ENCODE data around the gene SLC6A5.

SLC6A5 gene

GRCh38 chr11:20688761-20689160, 89.4 kb downstream of the SLC6A5 start:
- H3K27ac ChIP-seq (ENCODE audit: extremely low read depth, low read depth, low read length) = no peak overlapping the region
- ChIA-PET CTCF (no interaction called here), POLR2A (no interaction called here)
- no peak overlapping the region for H3K4me3 ChIP-seq (ENCODE audit: low read depth, low read length)
- no peaks in the 10 kb centered on the region for H3K9me3 ChIP-seq (ENCODE audit: control insufficient read depth, insufficient read depth, low read depth, low read length)
- H3K4me1 ChIP-seq (ENCODE audit: control insufficient read depth, insufficient read depth, low read length) = no peaks in the 10 kb centered on the region
- TF ChIP-seq ZNF362 (tag by site-specific recombination; IDR thresholded peaks at IDR 0.05) (no peak), SCRT1 (tag by site-specific recombination; IDR thresholded peaks at IDR 0.05; ENCODE audit: borderline replicate concordance) (no peak), WT1 (tag by site-specific recombination; IDR thresholded peaks at IDR 0.05) (no peak), BCL11A (tag by site-specific recombination; IDR thresholded peaks at IDR 0.05; ENCODE audit: low read depth) (no peak), ZNF654 (tag by site-specific recombination; IDR thresholded peaks at IDR 0.05; ENCODE audit: low read depth) (no peak)
- TF ChIP-seq, protein P1, sequence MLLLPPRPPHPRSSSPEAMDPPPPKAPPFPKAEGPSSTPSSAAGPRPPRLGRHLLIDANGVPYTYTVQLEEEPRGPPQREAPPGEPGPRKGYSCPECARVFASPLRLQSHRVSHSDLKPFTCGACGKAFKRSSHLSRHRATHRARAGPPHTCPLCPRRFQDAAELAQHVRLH (tag by site-specific recombination; IDR thresholded peaks at IDR 0.05) = no peak
- no peaks in the 10 kb centered on the region for H3K36me3 ChIP-seq (ENCODE audit: control insufficient read depth in 2 of 2, insufficient read depth in 1 of 2, low read length in 2 of 2)

GRCh38 chr11:20707876-20708275, 108.5 kb downstream of the SLC6A5 start:
- H3K36me3 ChIP-seq (ENCODE audit: control insufficient read depth in 2 of 2, insufficient read depth in 1 of 2, low read length in 2 of 2) = no peaks in the 10 kb centered on the region
- H3K4me3 ChIP-seq (ENCODE audit: low read depth, low read length) = no peak overlapping the region
- no peaks in the 10 kb centered on the region for H3K9me3 ChIP-seq (ENCODE audit: control insufficient read depth, insufficient read depth, low read depth, low read length)
- H3K4me1 ChIP-seq (ENCODE audit: control insufficient read depth, insufficient read depth, low read length) = no peaks in the 10 kb centered on the region
- POLR2A ChIA-PET = no interaction called here
- H3K27ac ChIP-seq (ENCODE audit: extremely low read depth, low read depth, low read length) = no peak overlapping the region
- CTCF ChIA-PET = interaction anchor here (0.8 kb wide), 1 partner anchor 38 kb away, joined by 3 read pairs; no protein-coding TSS in a partner anchor
- TF ChIP-seq ZBTB48 (tag by site-specific recombination; IDR thresholded peaks at IDR 0.05) (peak; percentile 37; the same call in 1 of the 2 replicates), ZNF354C (tag by site-specific recombination; IDR thresholded peaks at IDR 0.05; ENCODE audit: borderline replicate concordance, low read depth) (no peak)
